ENCODE data around the gene GINM1. TPM values are rescaled to one million over a fixed set of nuclear protein-coding genes. Genes with fewer than 3 reads are reported as not detected.

The GINM1 gene
- polyA plus RNA-seq, 3 donors: 85.5 to 104 (median 90.7) TPM

Other genes with a start within 250 kb of the GINM1 start
- gene TAB2, start 248.7 kb upstream of the GINM1 start, polyA plus RNA-seq (ENCODE audit: insufficient read length in 3 of 3): 100 to 1,000 TPM in 1 of 3 donors, 10 to 100 TPM in 2; 82.6 to 111 (median 91.1) TPM
- 1 to 10 TPM in 1 of 3 donors, under 1 TPM in 2; 0.62 to 1.7 (median 0.79) TPM for gene SUMO4, start 166.1 kb upstream of the GINM1 start, polyA plus RNA-seq (ENCODE audit: insufficient read length in 3 of 3)
- gene ZC3H12D, start 81.4 kb upstream of the GINM1 start, polyA plus RNA-seq (ENCODE audit: insufficient read length in 3 of 3): under 1 TPM; 0.29 to 0.62 (median 0.51) TPM
- 10 to 100 TPM; 53.2 to 66.6 (median 59.4) TPM for gene PPIL4, start 20.3 kb upstream of the GINM1 start, polyA plus RNA-seq (ENCODE audit: insufficient read length in 3 of 3)
- 10 to 100 TPM; 27.9 to 30.3 (median 29.4) TPM for gene KATNA1, start 82.3 kb downstream of the GINM1 start, polyA plus RNA-seq (ENCODE audit: insufficient read length in 3 of 3)
- 10 to 100 TPM; 28.8 to 38.0 (median 31.7) TPM for gene LATS1, start 151.7 kb downstream of the GINM1 start, polyA plus RNA-seq (ENCODE audit: insufficient read length in 3 of 3)
- 10 to 100 TPM; 42.0 to 47.8 (median 46.7) TPM for gene NUP43, start 180.2 kb downstream of the GINM1 start, polyA plus RNA-seq (ENCODE audit: insufficient read length in 3 of 3)
- gene PCMT1, start 183.4 kb downstream of the GINM1 start, polyA plus RNA-seq (ENCODE audit: insufficient read length in 3 of 3): 10 to 100 TPM; 78.5 to 94.1 (median 90.9) TPM